ENCODE measurements around the gene CCR7.

GRCh38 chr17:40551091-40551878, 14.0 kb downstream of the CCR7 start:
- TF ChIP-seq TAF1 (IDR thresholded peaks at IDR 0.05; ENCODE audit: low read depth) (no peak), YY1 (IDR thresholded peaks at IDR 0.05; ENCODE audit: low read depth) (no peak), NFIC (IDR thresholded peaks at IDR 0.05) (no peak), MAX (IDR thresholded peaks at IDR 0.05) (no peak)

Data from Ishikawa (cell line).